Body of pancreas (tissue), 4 donors: Measurements from ENCODE around the gene SESN3.

ENCODE experiments used
- POLR2A ChIP-seq, 3 donors: fragments of 450-650 bp; IDR thresholded peaks; one replicate each; pipeline ENCODE4 v1.6.1; 2016; ENCODE audit warnings: antibody characterized with exemption in 3 of 3, mild to moderate bottlenecking in 2 of 3
- TF ChIP-seq, protein P1 (sequence below), 7 experiments: fragments of 450-650 bp in 4 of 7; fragments of 200-600 bp in 3 of 7; sonication (generic) in 3 of 7; IDR thresholded peaks; one replicate each; pipeline ENCODE4 v1.5.1; 2016 to 2019; ENCODE audit warnings: antibody characterized with exemption in 7 of 7

GRCh38 chr11:95155385-95155784, 75.6 kb downstream of the SESN3 start:
- TF ChIP-seq, protein P1, sequence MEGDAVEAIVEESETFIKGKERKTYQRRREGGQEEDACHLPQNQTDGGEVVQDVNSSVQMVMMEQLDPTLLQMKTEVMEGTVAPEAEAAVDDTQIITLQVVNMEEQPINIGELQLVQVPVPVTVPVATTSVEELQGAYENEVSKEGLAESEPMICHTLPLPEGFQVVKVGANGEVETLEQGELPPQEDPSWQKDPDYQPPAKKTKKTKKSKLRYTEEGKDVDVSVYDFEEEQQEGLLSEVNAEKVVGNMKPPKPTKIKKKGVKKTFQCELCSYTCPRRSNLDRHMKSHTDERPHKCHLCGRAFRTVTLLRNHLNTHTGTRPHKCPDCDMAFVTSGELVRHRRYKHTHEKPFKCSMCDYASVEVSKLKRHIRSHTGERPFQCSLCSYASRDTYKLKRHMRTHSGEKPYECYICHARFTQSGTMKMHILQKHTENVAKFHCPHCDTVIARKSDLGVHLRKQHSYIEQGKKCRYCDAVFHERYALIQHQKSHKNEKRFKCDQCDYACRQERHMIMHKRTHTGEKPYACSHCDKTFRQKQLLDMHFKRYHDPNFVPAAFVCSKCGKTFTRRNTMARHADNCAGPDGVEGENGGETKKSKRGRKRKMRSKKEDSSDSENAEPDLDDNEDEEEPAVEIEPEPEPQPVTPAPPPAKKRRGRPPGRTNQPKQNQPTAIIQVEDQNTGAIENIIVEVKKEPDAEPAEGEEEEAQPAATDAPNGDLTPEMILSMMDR (IDR thresholded peaks at IDR 0.05) = no peak
- no peak for TF ChIP-seq POLR2A (IDR thresholded peaks at IDR 0.05)
